ENCODE data around the gene GATA1. TPM values are rescaled to one million over a fixed set of nuclear protein-coding genes. Genes with fewer than 3 reads are reported as not detected.

Gene GATA1
- total and polyA plus RNA-seq, 10 of the 15 experiments (the other 5 are each of a cell fraction or from before 2014, with no cell fraction given): 0.24 to 0.36 TPM; not detected in 8

- Histone ChIP-seq H3K4me3 (no peak overlapping the region), H3K9ac (ENCODE audit: control insufficient read depth, insufficient read depth, low read length) (no peak overlapping the region), H3K79me2 (ENCODE audit: control insufficient read depth, insufficient read depth, low read length) (no peaks in the 10 kb centered on the region), H3K4me2 (ENCODE audit: control insufficient read depth, insufficient read depth) (no peak overlapping the region), H2AFZ (ENCODE audit: control insufficient read depth, low read depth, low read length) (no peak overlapping the region), H3K27me3 (replicated peaks in 1 of 2; ENCODE audit: control insufficient read depth in 2 of 2, insufficient read depth in 2 of 2, low read length in 1 of 2) (no peaks in the 10 kb centered on the region), H3K9me3 (replicated peaks; ENCODE audit: control insufficient read depth, insufficient read depth, low read length) (no peaks in the 10 kb centered on the region), H4K20me1 (ENCODE audit: control insufficient read depth, insufficient read depth) (no peaks in the 10 kb centered on the region), H3K36me3 (ENCODE audit: control insufficient read depth in 2 of 2, insufficient read depth in 2 of 2, low read length in 1 of 2) (no peaks in the 10 kb centered on the region), H3K27ac (ENCODE audit: control insufficient read depth, insufficient read depth) (no peak overlapping the region), H3K4me1 (ENCODE audit: control insufficient read depth, insufficient read depth, low read length) (no peaks in the 10 kb centered on the region)
- no TSS peak for BruUV-seq (replicated peaks)
- in situ Hi-C loops (cut with MboI): no loop called here
- ATAC-seq: no peak
- no peak for DNase-seq (ENCODE audit: low read depth, low spot score)
- ChIA-PET CTCF (no interaction called here), RAD21 (ENCODE audit: unreplicated experiment) (no interaction called here), SMC1A (ENCODE audit: uncharacterized antibody, unreplicated experiment) (no interaction called here), POLR2A (no interaction called here)
- FAIRE-seq: no peak
- intact Hi-C loops (cut with micrococcal nuclease; ENCODE audit: unreplicated experiment): no loop called here
- WGBS (ENCODE audit: insufficient coverage, insufficient replicate concordance, low lambda C conversion rate, missing lambda C conversion rate): 76% methylated on average over 8 of the region's 8 CpGs
- TF ChIP-seq SMARCA5 (IDR thresholded peaks at IDR 0.05) (no peak), MYC (IDR thresholded peaks at IDR 0.05; ENCODE audit: insufficient read depth, insufficient read length, insufficient replicate concordance, low read length, severe bottlenecking) (no peak), EZH2 (IDR thresholded peaks at IDR 0.05; ENCODE audit: borderline replicate concordance, control insufficient read depth, low read depth, low read length) (no peak), BCL3 (IDR thresholded peaks at IDR 0.05; ENCODE audit: borderline replicate concordance, insufficient read depth, low read depth, low read length, poor library complexity, severe bottlenecking) (no peak), ESRRA (IDR thresholded peaks at IDR 0.05; ENCODE audit: low read length) (no peak), CEBPB (IDR thresholded peaks at IDR 0.05; ENCODE audit: borderline replicate concordance in 1 of 2, low read depth in 2 of 2, low read length in 2 of 2) (no peak), RELA (IDR thresholded peaks at IDR 0.05; ENCODE audit: borderline replicate concordance, partially characterized antibody) (no peak), IRF4 (IDR thresholded peaks at IDR 0.05; ENCODE audit: low read depth, low read length) (no peak), DPF2 (IDR thresholded peaks at IDR 0.05) (no peak), STAT3 (IDR thresholded peaks at IDR 0.05; ENCODE audit: low read depth, low read length) (no peak), SREBF2 (IDR thresholded peaks at IDR 0.05; ENCODE audit: low read length) (no peak), SREBF1 (IDR thresholded peaks at IDR 0.05; ENCODE audit: low read length) (no peak), FOXM1 (IDR thresholded peaks at IDR 0.05; ENCODE audit: low read depth, low read length) (no peak), CHD4 (IDR thresholded peaks at IDR 0.05) (no peak)
- TF ChIP-seq, protein P1, sequence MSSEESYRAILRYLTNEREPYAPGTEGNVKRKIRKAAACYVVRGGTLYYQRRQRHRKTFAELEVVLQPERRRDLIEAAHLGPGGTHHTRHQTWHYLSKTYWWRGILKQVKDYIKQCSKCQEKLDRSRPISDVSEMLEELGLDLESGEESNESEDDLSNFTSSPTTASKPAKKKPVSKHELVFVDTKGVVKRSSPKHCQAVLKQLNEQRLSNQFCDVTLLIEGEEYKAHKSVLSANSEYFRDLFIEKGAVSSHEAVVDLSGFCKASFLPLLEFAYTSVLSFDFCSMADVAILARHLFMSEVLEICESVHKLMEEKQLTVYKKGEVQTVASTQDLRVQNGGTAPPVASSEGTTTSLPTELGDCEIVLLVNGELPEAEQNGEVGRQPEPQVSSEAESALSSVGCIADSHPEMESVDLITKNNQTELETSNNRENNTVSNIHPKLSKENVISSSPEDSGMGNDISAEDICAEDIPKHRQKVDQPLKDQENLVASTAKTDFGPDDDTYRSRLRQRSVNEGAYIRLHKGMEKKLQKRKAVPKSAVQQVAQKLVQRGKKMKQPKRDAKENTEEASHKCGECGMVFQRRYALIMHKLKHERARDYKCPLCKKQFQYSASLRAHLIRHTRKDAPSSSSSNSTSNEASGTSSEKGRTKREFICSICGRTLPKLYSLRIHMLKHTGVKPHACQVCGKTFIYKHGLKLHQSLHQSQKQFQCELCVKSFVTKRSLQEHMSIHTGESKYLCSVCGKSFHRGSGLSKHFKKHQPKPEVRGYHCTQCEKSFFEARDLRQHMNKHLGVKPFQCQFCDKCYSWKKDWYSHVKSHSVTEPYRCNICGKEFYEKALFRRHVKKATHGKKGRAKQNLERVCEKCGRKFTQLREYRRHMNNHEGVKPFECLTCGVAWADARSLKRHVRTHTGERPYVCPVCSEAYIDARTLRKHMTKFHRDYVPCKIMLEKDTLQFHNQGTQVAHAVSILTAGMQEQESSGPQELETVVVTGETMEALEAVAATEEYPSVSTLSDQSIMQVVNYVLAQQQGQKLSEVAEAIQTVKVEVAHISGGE (CRISPR knock-in tag; IDR thresholded peaks at IDR 0.05): no peak
- TF ChIP-seq, protein P2, sequence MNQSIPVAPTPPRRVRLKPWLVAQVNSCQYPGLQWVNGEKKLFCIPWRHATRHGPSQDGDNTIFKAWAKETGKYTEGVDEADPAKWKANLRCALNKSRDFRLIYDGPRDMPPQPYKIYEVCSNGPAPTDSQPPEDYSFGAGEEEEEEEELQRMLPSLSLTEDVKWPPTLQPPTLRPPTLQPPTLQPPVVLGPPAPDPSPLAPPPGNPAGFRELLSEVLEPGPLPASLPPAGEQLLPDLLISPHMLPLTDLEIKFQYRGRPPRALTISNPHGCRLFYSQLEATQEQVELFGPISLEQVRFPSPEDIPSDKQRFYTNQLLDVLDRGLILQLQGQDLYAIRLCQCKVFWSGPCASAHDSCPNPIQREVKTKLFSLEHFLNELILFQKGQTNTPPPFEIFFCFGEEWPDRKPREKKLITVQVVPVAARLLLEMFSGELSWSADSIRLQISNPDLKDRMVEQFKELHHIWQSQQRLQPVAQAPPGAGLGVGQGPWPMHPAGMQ (IDR thresholded peaks at IDR 0.05; ENCODE audit: borderline replicate concordance): no peak
- TF ChIP-seq, protein P3, sequence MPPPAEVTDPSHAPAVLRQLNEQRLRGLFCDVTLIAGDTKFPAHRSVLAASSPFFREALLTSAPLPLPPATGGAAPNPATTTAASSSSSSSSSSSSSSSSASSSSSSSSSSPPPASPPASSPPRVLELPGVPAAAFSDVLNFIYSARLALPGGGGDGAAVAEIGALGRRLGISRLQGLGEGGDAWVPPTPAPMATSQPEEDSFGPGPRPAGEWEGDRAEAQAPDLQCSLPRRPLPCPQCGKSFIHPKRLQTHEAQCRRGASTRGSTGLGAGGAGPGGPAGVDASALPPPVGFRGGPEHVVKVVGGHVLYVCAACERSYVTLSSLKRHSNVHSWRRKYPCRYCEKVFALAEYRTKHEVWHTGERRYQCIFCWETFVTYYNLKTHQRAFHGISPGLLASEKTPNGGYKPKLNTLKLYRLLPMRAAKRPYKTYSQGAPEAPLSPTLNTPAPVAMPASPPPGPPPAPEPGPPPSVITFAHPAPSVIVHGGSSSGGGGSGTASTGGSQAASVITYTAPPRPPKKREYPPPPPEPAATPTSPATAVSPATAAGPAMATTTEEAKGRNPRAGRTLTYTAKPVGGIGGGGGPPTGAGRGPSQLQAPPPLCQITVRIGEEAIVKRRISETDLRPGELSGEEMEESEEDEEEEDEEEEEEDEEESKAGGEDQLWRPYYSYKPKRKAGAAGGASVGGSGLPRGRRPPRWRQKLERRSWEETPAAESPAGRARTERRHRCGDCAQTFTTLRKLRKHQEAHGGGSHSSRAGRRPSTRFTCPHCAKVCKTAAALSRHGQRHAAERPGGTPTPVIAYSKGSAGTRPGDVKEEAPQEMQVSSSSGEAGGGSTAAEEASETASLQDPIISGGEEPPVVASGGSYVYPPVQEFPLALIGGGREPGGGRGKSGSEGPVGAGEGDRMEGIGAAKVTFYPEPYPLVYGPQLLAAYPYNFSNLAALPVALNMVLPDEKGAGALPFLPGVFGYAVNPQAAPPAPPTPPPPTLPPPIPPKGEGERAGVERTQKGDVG (CRISPR knock-in tag; IDR thresholded peaks at IDR 0.05): no peak
Measured at GRCh38 chrX:48814722-48815121, 28.3 kb downstream of the GATA1 start.

All from GM12878 (cell line).